Measurements from ENCODE around the gene MAGI2.

GRCh38 chr7:78121888-78122287 lies 1331.6 kb downstream of the MAGI2 start:
- TF ChIP-seq CTCF (IDR thresholded peaks at IDR 0.05) (no peak), POLR2AphosphoS5 (IDR thresholded peaks at IDR 0.05; ENCODE audit: insufficient read depth in 1 of 2, low read depth in 1 of 2) (no peak)
